HG03039 (cell line): ENCODE results near the gene NLGN2.

Source experiments
- ATAC-seq: cut with Tn5 transposase; IDR thresholded peaks from one replicate; pipeline ENCODE4 v1.9.1; 2021; ENCODE audit warnings: mild to moderate bottlenecking, moderate library complexity; ENCODE audit not compliant: unreplicated experiment

NLGN2 gene

DNA sequence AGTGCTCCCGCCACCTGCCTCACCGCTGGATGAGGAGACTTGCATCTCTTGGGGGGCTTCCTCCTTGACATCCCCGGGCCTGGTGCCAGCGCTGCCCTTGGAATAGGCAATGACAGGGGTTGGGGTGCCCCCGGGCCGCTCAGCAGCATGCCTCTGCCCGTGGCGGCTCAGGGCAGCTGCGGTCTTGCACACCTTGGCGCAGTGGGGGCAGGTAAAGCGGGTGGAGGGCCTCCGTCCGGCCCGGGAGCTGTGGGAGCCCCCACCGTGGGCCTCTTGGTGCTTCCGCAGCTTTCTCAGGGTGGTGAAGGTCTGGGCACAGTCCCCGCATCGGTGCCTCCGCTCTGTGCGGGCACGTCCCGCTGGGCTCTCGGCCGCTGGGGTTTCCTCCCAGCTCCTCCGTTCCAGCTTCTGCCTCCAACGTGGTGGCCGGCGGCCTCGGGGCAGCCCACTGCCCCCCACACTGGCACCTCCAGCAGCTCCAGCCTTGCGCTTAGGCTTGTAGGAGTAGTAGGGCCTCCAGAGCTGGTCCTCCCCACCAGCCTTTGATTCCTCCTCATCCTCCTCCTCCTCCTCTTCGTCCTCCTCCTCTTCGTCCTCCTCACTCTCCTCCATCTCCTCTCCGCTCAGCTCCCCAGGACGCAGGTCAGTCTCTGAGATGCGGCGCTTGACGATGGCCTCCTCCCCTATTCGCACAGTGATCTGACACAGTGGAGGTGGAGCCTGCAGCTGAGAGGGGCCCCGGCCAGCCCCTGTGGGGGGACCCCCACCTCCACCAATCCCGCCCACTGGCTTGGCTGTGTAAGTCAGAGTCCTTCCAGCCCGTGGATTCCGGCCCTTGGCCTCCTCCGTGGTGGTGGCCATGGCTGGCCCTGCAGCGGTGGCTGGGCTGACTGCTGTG is 55.1 kb downstream of the NLGN2 start:
- no peak for ATAC-seq

GRCh38 chr17:7463372-7463846 is 55.8 kb downstream of the NLGN2 start:
- ATAC-seq: no peak

GRCh38 chr17:7464081-7464480 is 56.4 kb downstream of the NLGN2 start:
- no peak for ATAC-seq

- no peak for ATAC-seq
Measured at GRCh38 chr17:7465597-7466275, 58.1 kb downstream of the NLGN2 start.

GRCh38 chr17:7466318-7466638 is 58.6 kb downstream of the NLGN2 start:
- ATAC-seq: no peak

GRCh38 chr17:7466639-7467341 is 59.1 kb downstream of the NLGN2 start:
- ATAC-seq: no peak

- ATAC-seq: no peak
Measured at GRCh38 chr17:7467498-7467897, 59.9 kb downstream of the NLGN2 start.

- no peak for ATAC-seq
Measured at GRCh38 chr17:7468290-7468689, 60.6 kb downstream of the NLGN2 start.

DNA sequence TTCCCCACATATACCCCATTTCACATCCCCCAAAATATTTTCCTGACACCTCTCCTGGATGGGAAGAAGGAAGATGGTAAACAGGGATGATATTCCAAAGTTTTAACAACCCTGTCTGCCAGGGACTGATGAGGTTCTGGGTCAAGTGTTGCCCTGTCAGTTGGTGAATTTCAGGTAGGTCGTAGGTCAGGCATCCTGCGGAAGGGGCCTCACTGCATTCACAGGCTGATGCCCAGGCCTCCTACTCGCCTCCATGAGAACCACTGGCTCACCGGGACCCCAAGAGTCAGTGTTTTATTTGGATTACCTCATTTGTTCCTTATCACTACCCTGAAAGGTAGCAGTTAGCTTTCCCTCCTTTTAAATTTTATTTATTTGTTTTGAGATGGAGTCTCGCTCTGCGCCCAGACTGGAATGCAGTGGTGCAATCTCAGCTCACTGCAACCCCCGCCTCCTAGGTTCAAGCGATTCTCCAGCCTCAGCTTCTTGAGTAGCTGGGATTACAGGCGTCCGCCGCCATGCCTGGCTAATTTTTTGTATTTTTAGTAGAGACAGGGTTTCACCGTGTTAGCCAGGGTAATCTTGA is 61.3 kb downstream of the NLGN2 start:
- no peak for ATAC-seq
